Activated CD4-positive, alpha-beta T cell treated with anti-CD3 and anti-CD28 coated beads for 36 hours (primary cell): Measurements from ENCODE around the gene FILIP1L. TPM values are rescaled to one million over a fixed set of nuclear protein-coding genes. Genes with fewer than 3 reads are reported as not detected.

Source experiments
- ATAC-seq: fragments of 200-7000 bp; cut with Tn5 transposase; one replicate; pipeline ENCODE4 v1.10.0; 2021; ENCODE audit warnings: mild to moderate bottlenecking, moderate library complexity
- CTCF ChIA-PET: fragments of 350-600 bp; sonication (Branson Sonifier 250); formaldehyde crosslinking; loops from one replicate; lab custom pipeline; 2021; ENCODE audit warnings: antibody characterized with exemption; lab: Charles Lee
- POLR2A ChIA-PET: fragments of 350-600 bp; sonication (Branson Sonifier 250); formaldehyde crosslinking; loops from one replicate; lab custom pipeline; 2021; ENCODE audit warnings: antibody characterized with exemption, inconsistent platforms; lab: Charles Lee
- DNase-seq: peaks from one replicate; pipeline ENCODE4 v3.0.0-alpha.2; 2020
- H3K27ac Mint-ChIP-seq: one replicate; pipeline ENCODE4 v1.8.0; 2021; ENCODE audit warnings: mixed read lengths
- H3K27me3 Mint-ChIP-seq: one replicate; pipeline ENCODE4 v1.8.0; 2021; ENCODE audit warnings: mixed read lengths
- H3K36me3 Mint-ChIP-seq: one replicate; pipeline ENCODE4 v1.8.0; 2021; ENCODE audit warnings: low read depth, mixed read lengths
- H3K4me1 Mint-ChIP-seq: one replicate; pipeline ENCODE4 v1.8.0; 2021; ENCODE audit warnings: mixed read lengths
- H3K4me3 Mint-ChIP-seq: one replicate; pipeline ENCODE4 v1.8.0; 2021; ENCODE audit warnings: mild to moderate bottlenecking, moderate library complexity, mixed read lengths
- H3K9me3 Mint-ChIP-seq: one replicate; pipeline ENCODE4 v1.8.0; 2021; ENCODE audit warnings: low read depth, mixed read lengths
- intact Hi-C, 2 experiments: fragments of 100-400 bp; cut with DNase I in 1 of 2; cut with micrococcal nuclease in 1 of 2; formaldehyde crosslinking; loops; one replicate each; pipeline versions ENCODE4 v1.14.2 to v1.15.1; 2022 to 2024; cut with DNase I, micrococcal nuclease
- total RNA-seq, 2 experiments: library from RNA; stranded (reverse); gene quantifications; one replicate each; pipeline ENCODE4 v1.2.3, GENCODE V29; 2021

FILIP1L gene
- total RNA-seq, 2 experiments from 2014 or later, result 0.11 TPM; not detected in 1

DNA sequence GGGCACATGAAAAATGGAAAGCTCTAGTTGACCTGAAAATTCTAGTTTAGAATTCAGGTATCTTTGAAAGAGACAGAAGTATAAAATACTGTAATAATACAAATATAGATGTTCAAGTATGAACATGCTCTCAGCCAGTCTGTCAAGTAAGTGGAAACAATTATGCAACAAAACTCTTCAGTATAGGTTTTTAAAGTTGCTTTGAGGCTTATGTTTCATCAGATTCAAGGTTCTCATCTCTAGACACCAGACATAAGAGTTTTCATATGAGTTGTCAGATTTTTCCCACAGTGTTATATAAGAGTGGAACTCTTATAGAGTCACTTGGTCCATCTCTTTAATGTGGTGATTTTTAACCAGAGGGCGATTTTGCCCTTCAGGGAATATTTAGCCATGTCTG lies 274.7 kb downstream of the FILIP1L start:
- ATAC-seq, result no peak
- intact Hi-C loops, result loop anchor here in 1 of 2 experiments (10.0 kb wide), 1 partner anchor 235 kb away; no protein-coding TSS in a partner anchor
- Mint-ChIP-seq H3K4me3 (no peak overlapping the region), H3K4me1 (peaks cover 2% of the 10 kb centered on the region), H3K27ac (no peak overlapping the region), H3K9me3 (no peaks in the 10 kb centered on the region), H3K36me3 (no peaks in the 10 kb centered on the region), H3K27me3 (no peaks in the 10 kb centered on the region)
- POLR2A ChIA-PET, result no interaction called here
- CTCF ChIA-PET, result interaction anchor here (0.9 kb wide), 1 partner anchor 11 kb away, joined by 3 read pairs; no protein-coding TSS in a partner anchor
- DNase-seq, result no peak

DNA sequence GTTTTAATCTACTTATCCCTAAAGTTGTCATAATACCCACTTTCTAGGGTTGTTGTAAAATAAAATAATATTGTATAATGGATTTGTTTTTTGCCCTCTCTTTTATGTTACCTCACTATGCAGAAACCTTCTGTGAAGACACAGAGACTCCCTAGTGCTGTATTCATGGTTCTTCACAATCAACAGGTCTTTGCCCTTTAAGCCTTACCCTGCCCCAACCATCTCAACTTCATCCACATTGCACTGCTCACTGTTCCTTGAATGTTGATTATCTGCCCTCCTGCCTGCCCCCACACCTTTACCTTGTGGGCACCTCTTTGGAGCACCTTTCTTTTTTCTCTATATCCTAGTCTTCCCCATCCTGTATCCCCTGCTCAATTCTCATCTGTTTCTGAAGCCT lies 275.5 kb downstream of the FILIP1L start:
- DNase-seq (no peak), ATAC-seq (no peak)
- POLR2A ChIA-PET, result no interaction called here
- intact Hi-C loops, result loop anchor here in 1 of 2 experiments (10.0 kb wide), 1 partner anchor 236 kb away; no protein-coding TSS in a partner anchor
- H3K9me3 Mint-ChIP-seq, result no peaks in the 10 kb centered on the region
- H3K4me3 Mint-ChIP-seq, result no peak overlapping the region
- no peaks in the 10 kb centered on the region for H3K4me1 Mint-ChIP-seq
- H3K27me3 Mint-ChIP-seq, result no peaks in the 10 kb centered on the region
- H3K27ac Mint-ChIP-seq, result no peak overlapping the region
- CTCF ChIA-PET, result interaction anchor here (0.9 kb wide), 1 partner anchor 10 kb away, joined by 3 read pairs; no protein-coding TSS in a partner anchor
- no peaks in the 10 kb centered on the region for H3K36me3 Mint-ChIP-seq

DNA sequence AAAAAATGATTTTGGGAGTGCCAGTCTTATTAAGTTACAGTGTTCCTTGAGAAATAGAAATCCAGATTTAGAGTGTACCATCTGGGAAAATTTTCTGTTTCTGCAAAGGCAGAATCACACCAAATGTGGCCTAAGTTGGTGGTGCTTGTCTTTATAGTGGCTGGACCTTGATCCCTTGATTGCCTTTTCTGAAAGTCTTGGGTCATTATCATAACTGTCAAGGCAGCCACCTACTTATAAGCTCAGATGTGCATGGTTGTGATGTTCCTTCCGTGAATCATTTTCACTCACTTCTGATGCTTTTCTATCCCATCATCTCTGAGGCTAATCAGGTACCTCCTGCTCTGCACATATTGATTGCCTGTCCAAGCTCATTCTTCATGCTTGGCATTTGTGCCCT lies 276.6 kb downstream of the FILIP1L start:
- Mint-ChIP-seq H3K27me3 (no peaks in the 10 kb centered on the region), H3K9me3 (no peaks in the 10 kb centered on the region), H3K4me1 (no peaks in the 10 kb centered on the region), H3K27ac (no peak overlapping the region), H3K4me3 (no peak overlapping the region), H3K36me3 (no peaks in the 10 kb centered on the region)
- no peak for DNase-seq
- intact Hi-C loops, result loop anchor here in 1 of 2 experiments (10.0 kb wide), 1 partner anchor 237 kb away; no protein-coding TSS in a partner anchor
- ATAC-seq, result no peak
- ChIA-PET CTCF (no interaction called here), POLR2A (no interaction called here)

DNA sequence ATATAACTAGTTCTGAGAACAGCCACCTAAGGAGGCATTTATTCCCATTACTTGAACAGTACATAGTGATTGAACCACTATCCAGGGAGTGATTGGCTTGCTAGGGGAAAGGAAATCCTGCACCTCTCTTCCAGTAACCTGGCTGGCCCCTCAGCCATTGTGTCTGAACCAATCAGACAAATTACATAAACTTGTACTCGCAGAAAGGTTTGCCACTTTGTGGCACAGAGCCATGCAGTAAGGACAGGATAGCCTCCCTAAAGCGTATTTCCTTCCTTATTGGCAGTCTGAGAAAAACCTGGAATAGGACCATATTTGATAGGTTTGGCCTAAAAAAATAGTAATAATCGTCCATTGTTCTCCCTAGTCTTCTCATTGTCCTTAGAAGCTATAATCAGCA lies 277.6 kb downstream of the FILIP1L start:
- no peaks in the 10 kb centered on the region for H3K9me3 Mint-ChIP-seq
- H3K27ac Mint-ChIP-seq, result no peak overlapping the region
- DNase-seq, result no peak
- H3K27me3 Mint-ChIP-seq, result no peaks in the 10 kb centered on the region
- no peak overlapping the region for H3K4me3 Mint-ChIP-seq
- POLR2A ChIA-PET, result no interaction called here
- no peaks in the 10 kb centered on the region for H3K36me3 Mint-ChIP-seq
- no peaks in the 10 kb centered on the region for H3K4me1 Mint-ChIP-seq
- no peak for ATAC-seq
- intact Hi-C loops, result loop anchor here in 1 of 2 experiments (10.0 kb wide), 1 partner anchor 238 kb away; no protein-coding TSS in a partner anchor
- CTCF ChIA-PET, result no interaction called here

DNA sequence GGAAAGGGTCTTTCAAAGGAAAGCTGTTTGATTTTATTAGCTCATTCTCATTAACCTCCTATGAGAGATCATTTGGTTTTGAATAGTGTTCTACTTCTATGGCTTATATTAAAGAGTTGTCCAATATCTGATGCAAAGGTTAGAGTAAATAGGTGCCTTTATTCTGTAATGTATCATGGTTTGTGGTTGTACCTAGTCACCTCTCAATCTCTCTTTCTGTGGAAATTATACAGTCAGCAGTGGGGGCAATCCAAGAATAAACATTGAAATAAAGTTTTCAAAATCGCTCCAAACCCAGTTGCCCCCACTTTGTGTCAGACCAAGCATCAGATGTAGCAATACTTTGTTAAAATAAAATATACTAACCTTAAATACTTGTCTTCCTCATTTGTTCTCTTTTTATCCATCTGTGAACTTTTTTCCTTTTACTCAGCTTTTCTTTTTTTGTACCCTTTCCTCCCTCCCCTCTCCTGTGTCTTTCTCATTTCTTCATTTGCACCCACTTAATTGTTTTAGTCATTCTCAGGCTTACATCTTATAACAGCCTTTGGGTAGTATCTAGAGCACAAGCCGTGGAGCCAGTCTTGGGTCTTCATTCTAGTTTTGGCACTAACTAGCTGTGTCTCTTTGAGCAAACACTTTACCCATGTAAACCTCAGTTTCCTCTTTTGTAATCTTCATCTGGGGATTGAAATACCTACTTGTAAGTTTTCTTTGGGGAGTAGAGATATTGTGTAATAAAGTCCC lies 279.9 kb downstream of the FILIP1L start:
- Mint-ChIP-seq H3K9me3 (no peaks in the 10 kb centered on the region), H3K4me3 (no peak overlapping the region), H3K4me1 (peaks cover 8% of the 10 kb centered on the region), H3K36me3 (no peaks in the 10 kb centered on the region), H3K27ac (no peak overlapping the region), H3K27me3 (no peaks in the 10 kb centered on the region)
- ChIA-PET CTCF (interaction anchor here (0.6 to 2.5 kb wide), 5 partner anchors 10 to 420 kb away, joined by 3 to 11 read pairs (median 4); partner anchors contain the start of gene CMSS1), POLR2A (no interaction called here)
- intact Hi-C loops, result loop anchor here (5.0 to 10.0 kb wide), 2 partner anchors 240 to 568 kb away; partner anchors contain the start of genes LNP1 (in 1 of the 2) and TOMM70 (in 1 of the 2)
- ATAC-seq, result peak; percentile 34
- DNase-seq, result no peak

DNA sequence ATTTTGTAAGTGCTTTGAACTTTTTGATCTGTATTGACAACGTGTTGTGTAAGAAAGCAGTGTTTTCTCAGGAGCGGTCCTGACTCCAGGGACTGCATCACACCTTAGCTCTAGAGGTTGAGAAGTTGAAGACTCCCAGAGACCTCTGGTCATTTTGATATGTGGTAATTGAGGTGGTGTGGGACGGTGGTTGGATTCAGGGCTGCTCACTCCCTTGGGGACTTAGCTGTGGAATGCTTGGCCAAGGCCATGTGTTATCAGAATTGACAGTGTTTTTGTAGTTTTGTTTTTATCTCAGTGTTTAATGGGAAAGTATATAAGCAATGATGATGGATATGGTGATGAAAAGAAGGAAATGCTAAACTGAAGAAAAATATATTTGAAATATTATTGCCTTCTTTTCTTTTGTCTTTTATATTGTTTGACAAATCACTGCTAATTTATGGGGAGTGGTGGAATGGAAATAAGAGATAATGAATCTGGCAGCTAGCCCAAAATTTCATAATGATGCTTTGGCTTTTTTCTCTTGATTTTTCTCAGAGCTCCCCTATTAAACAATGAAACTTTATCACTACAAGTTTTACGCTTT lies 280.6 kb downstream of the FILIP1L start:
- POLR2A ChIA-PET, result no interaction called here
- H3K27me3 Mint-ChIP-seq, result no peaks in the 10 kb centered on the region
- H3K4me3 Mint-ChIP-seq, result no peak overlapping the region

DNA sequence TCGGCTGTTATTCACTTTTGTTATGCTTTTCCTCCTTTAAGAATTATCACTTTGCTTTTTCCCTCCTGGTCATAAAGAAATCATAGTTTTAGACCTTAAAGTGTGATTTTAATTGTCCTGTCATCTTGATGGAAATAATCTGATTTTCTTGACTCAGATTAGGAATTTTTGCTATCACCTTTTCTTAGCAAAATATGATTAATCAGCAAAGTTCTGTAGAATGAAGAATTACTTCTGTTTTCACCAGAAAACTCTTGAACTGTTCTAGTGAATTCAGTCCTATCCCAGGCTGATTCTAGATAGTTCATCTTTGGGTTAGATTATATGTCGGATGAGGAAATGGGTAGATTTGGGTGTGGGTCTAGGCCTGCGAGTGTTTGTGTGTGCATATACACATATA lies 284.5 kb downstream of the FILIP1L start:
- ChIA-PET CTCF (interaction anchor here (0.6 kb wide), 1 partner anchor 1901 kb away, joined by 4 read pairs; no protein-coding TSS in a partner anchor), POLR2A (no interaction called here)
- intact Hi-C loops, result loop anchor here (5.0 to 10.0 kb wide), 2 partner anchors 245 to 572 kb away; partner anchors contain the start of genes LNP1 (in 1 of the 2) and TOMM70 (in 1 of the 2)
- Mint-ChIP-seq H3K27me3 (no peaks in the 10 kb centered on the region), H3K4me1 (peaks cover 15% of the 10 kb centered on the region), H3K27ac (no peak overlapping the region), H3K36me3 (no peaks in the 10 kb centered on the region), H3K4me3 (no peak overlapping the region), H3K9me3 (no peaks in the 10 kb centered on the region)
- DNase-seq, result no peak
- ATAC-seq, result no peak

More for the DNA sequence above, 280.6 kb downstream of the FILIP1L start:
- no peak overlapping the region for H3K27ac Mint-ChIP-seq
- H3K9me3 Mint-ChIP-seq, result no peaks in the 10 kb centered on the region
- CTCF ChIA-PET, result interaction anchor here (0.6 to 2.6 kb wide), 7 partner anchors 11 to 420 kb away, joined by 3 to 28 read pairs (median 4); partner anchors contain the start of gene CMSS1
- H3K4me1 Mint-ChIP-seq, result peaks cover 8% of the 10 kb centered on the region
- DNase-seq (no peak), ATAC-seq (no peak)
- intact Hi-C loops, result loop anchor here (2.0 to 10.0 kb wide), 6 partner anchors 235 to 757 kb away; partner anchors contain the start of genes LNP1 (in 1 of the 2) and TOMM70 (in 1 of the 2)
- H3K36me3 Mint-ChIP-seq, result no peaks in the 10 kb centered on the region

DNA sequence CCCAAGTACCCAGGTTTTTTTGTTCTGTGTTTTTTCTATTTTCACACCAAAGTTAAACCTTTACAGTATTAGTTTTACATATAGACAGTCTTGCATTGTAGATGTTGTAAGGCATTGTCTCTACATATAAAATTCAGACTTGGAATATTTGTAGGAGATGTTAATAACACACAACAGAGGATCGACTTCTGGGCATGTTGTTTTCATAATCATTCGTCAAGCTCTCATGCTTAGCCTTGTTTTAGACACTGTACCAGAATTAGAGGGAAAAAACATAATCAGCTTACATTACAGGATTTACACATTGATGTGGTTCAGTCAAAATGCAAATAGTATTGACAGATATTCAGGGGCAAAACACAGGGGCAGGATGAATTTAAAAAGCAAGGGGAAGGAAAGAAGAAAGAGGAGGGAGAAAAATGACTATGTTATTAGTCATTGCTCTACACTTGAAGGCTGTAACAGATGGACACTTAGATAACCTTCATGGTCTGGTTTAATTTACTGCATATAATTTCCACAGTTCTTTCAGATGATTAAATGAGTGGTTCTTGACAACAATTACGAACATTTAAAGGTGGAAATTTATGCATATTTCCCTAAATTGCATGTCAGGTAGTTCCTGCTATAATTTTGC lies 289.2 kb downstream of the FILIP1L start:
- DNase-seq (no peak), ATAC-seq (peak; percentile 66)
- H3K9me3 Mint-ChIP-seq, result no peaks in the 10 kb centered on the region
- peaks cover 10% of the 10 kb centered on the region for H3K36me3 Mint-ChIP-seq
- ChIA-PET POLR2A (no interaction called here), CTCF (interaction anchor here (0.9 to 1.5 kb wide), 3 partner anchors 30 to 434 kb away, joined by 3 to 4 read pairs (median 3); no protein-coding TSS in a partner anchor)
- H3K4me3 Mint-ChIP-seq, result no peak overlapping the region
- intact Hi-C loops, result no loop called here
- no peaks in the 10 kb centered on the region for H3K27me3 Mint-ChIP-seq
- H3K4me1 Mint-ChIP-seq, result peaks cover 35% of the 10 kb centered on the region
- peak overlapping the region; percentile 16 for H3K27ac Mint-ChIP-seq

DNA sequence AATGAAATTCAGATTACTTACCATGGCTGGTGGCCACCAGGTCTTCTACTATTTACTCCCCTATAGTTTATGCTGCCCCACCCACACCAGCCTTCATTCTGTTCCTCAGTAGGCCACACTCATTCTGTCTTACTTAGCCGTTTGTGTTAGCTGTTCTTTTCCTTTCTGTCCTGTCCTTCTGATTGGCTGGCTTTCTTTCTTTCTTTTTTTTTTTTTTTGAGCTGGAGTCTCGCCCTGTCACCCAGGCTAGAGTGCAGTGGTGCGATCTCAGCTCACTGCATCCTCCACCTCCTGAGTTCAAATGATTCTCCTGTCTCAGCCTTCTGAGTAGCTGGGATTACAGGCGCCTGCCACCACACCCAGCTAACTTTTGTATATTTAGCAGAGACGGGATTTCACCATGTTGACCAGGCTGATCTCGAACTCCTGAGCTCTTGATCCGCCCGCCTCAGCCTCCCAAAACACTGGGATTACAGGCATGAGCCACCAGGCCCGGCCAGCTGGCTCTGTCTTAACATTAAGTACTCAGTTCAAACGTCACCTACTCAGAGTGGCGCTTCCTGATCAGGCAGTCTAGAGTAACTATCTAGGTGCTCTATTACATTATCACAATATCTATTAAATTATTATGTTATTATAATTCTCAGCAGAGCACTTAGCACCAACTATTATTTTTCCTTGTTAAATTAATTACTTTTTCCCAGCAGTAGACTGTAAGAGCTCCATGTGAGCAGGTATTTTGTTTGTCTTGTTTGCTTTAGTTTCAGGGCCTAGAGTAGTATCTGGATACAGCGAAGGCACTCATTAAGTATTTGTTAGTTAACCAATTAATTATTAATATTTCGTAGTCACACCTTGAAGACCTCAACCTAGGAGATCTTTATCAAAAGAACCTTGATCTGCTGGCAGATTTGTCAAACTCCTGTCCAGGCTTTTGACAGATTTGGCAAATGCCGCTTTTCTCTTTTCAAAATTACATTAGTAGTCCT lies 290.3 kb downstream of the FILIP1L start:
- Mint-ChIP-seq H3K4me1 (peaks cover 41% of the 10 kb centered on the region), H3K9me3 (no peaks in the 10 kb centered on the region), H3K27ac (no peak overlapping the region), H3K27me3 (no peaks in the 10 kb centered on the region), H3K36me3 (peaks cover 17% of the 10 kb centered on the region), H3K4me3 (no peak overlapping the region)
- ChIA-PET CTCF (interaction anchor here (0.6 to 2.8 kb wide), 6 partner anchors 8 to 435 kb away, joined by 3 to 28 read pairs (median 4); no protein-coding TSS in a partner anchor), POLR2A (no interaction called here)
- DNase-seq, result no peak
- no peak for ATAC-seq
- intact Hi-C loops, result no loop called here

DNA sequence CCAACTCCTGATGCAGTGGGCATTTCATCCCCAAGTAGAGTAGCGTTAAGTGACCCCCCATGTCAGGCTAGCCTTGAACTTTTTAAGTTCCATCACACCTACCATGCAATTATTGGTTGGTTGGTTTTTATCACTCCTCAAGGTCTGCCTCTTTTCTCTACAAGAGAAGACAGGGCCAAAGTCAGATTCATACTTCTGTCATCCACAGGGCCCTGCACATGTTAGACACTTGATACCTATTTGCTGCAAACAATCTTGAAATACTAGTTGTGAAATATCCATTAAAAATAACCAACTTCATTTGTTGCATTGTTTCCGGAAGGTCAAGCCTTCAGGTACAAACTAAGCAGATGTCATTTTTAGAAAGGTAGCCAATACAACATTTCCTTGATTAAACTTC lies 295.5 kb downstream of the FILIP1L start:
- intact Hi-C loops, result loop anchor here (1.0 to 10.0 kb wide), 9 partner anchors 44 to 1997 kb away; partner anchors contain the start of genes CLDND1 (in 2 of the 2), CPOX (in 1 of the 2), CRYBG3 (in 1 of the 2) and DCBLD2 (in 1 of the 2)
- H3K27me3 Mint-ChIP-seq, result no peaks in the 10 kb centered on the region
- peaks cover 17% of the 10 kb centered on the region for H3K36me3 Mint-ChIP-seq
- peak overlapping the region; percentile 97 for H3K27ac Mint-ChIP-seq
- no peaks in the 10 kb centered on the region for H3K9me3 Mint-ChIP-seq
- CTCF ChIA-PET, result interaction anchor here (1.0 to 2.3 kb wide), 4 partner anchors 10 to 15 kb away, joined by 3 to 11 read pairs (median 6); no protein-coding TSS in a partner anchor
- DNase-seq, result no peak
- POLR2A ChIA-PET, result no interaction called here
- ATAC-seq, result no peak
- H3K4me1 Mint-ChIP-seq, result peaks cover 48% of the 10 kb centered on the region
- peak overlapping the region; percentile 85 for H3K4me3 Mint-ChIP-seq
